SK-N-SH treated with all-trans-retinoic acid at 6 μM for 48 hours (cell line): ENCODE measurements around the gene SH3GLB1.
A peak's percentile ranks its signal among the peaks of the same experiment; 100 is the strongest.
"Not testable (repeated sequence)": the region's sequence is repeated elsewhere in the genome, so short reads cannot be mapped to it uniquely, and the experiment has no call there.

Experiments used
- ATAC-seq: fragments of 200-7000 bp; cut with Tn5 transposase; 3 replicates; pipeline ENCODE4 v1.9.1; 2020; ENCODE audit warnings: mild to moderate bottlenecking, moderate library complexity
- ARNTL ChIP-seq: fragments of 450-650 bp; formaldehyde crosslinking; IDR thresholded peaks from 2 replicates; pipeline ENCODE4 v1.5.0; 2020; ENCODE audit warnings: low read depth, mild to moderate bottlenecking, moderate library complexity, borderline replicate concordance
- CREB5 ChIP-seq: fragments of 250-450 bp; sonication (Bioruptor Pico); IDR thresholded peaks from 2 replicates; pipeline ENCODE4 v1.5.1; 2020; ENCODE audit warnings: low read depth, mild to moderate bottlenecking, moderate library complexity
- CSDC2 ChIP-seq: fragments of 250-450 bp; sonication (Bioruptor Pico); IDR thresholded peaks from 2 replicates; pipeline ENCODE4 v1.5.0; 2020; ENCODE audit warnings: mild to moderate bottlenecking, moderate library complexity
- CSRNP3 ChIP-seq: fragments of 250-450 bp; sonication (Bioruptor Pico); IDR thresholded peaks from 2 replicates; pipeline ENCODE4 v1.5.1; 2021; ENCODE audit warnings: mild to moderate bottlenecking, moderate library complexity
- GLIS3 ChIP-seq: fragments of 250-450 bp; sonication (Bioruptor Pico); IDR thresholded peaks from 2 replicates; pipeline ENCODE4 v1.5.0; 2020; ENCODE audit warnings: mild to moderate bottlenecking, moderate library complexity
- ISL1 ChIP-seq: fragments of 250-450 bp; sonication (Bioruptor Pico); IDR thresholded peaks from 2 replicates; pipeline ENCODE4 v2.1.2; 2022; ENCODE audit warnings: mild to moderate bottlenecking, moderate library complexity
- OSR1 ChIP-seq: fragments of 250-450 bp; sonication (Bioruptor Pico); IDR thresholded peaks from 2 replicates; pipeline ENCODE4 v1.8.0; 2022; ENCODE audit warnings: moderate library complexity, mild to moderate bottlenecking, inconsistent platforms
- POU6F1 ChIP-seq: fragments of 250-450 bp; sonication (Bioruptor Pico); IDR thresholded peaks from 2 replicates; pipeline ENCODE4 v1.8.0; 2021; ENCODE audit warnings: low read depth, mild to moderate bottlenecking, moderate library complexity, borderline replicate concordance
- PPARA ChIP-seq: fragments of 250-450 bp; sonication (Bioruptor Pico); IDR thresholded peaks from 2 replicates; pipeline ENCODE4 v1.5.0; 2020; ENCODE audit warnings: mild to moderate bottlenecking, borderline replicate concordance
- RARB ChIP-seq: fragments of 250-450 bp; sonication (Bioruptor Pico); IDR thresholded peaks from 2 replicates; pipeline ENCODE4 v1.8.0; 2021; ENCODE audit warnings: mild to moderate bottlenecking, moderate library complexity
- SNAI2 ChIP-seq: fragments of 250-450 bp; sonication (Bioruptor Pico); IDR thresholded peaks from 2 replicates; pipeline ENCODE4 v1.5.0; 2020; ENCODE audit warnings: mild to moderate bottlenecking, moderate library complexity
- TCF4 ChIP-seq: fragments of 250-450 bp; sonication (Bioruptor Pico); IDR thresholded peaks from 2 replicates; pipeline ENCODE4 v1.8.0; 2021; ENCODE audit warnings: mild to moderate bottlenecking, moderate library complexity, borderline replicate concordance
- TOX ChIP-seq: fragments of 250-450 bp; sonication (Bioruptor Pico); IDR thresholded peaks from 2 replicates; pipeline ENCODE4 v1.8.0; 2021; ENCODE audit warnings: mild to moderate bottlenecking, moderate library complexity, borderline replicate concordance
- ZC3H10 ChIP-seq: fragments of 250-450 bp; sonication (Bioruptor Pico); IDR thresholded peaks from 2 replicates; pipeline ENCODE4 v1.5.1; 2021; ENCODE audit warnings: mild to moderate bottlenecking, moderate library complexity
- ZFP3 ChIP-seq: fragments of 250-450 bp; sonication (Bioruptor Pico); IDR thresholded peaks from 2 replicates; pipeline ENCODE4 v1.5.0; 2020; ENCODE audit warnings: mild to moderate bottlenecking, moderate library complexity
- ZNF70 ChIP-seq: fragments of 450-650 bp; formaldehyde crosslinking; IDR thresholded peaks from 2 replicates; pipeline ENCODE4 v1.5.0; 2020; ENCODE audit warnings: mild to moderate bottlenecking, moderate library complexity

SH3GLB1 gene

GRCh38 chr1:86704458-86704971 lies at the start of gene SH3GLB1:
SH3GLB1 (plus strand) TSS chr1:86704576; CDS start chr1:86704900, 324 bp downstream.
- ATAC-seq, result peak; percentile 96
- no peak for TF ChIP-seq CSRNP3 (CRISPR knock-in tag)
- TF ChIP-seq PPARA, result no peak
- no peak for TF ChIP-seq ZFP3 (CRISPR knock-in tag)
- no peak for TF ChIP-seq GLIS3 (CRISPR knock-in tag)
- peak; percentile 92 for TF ChIP-seq ZNF70 (CRISPR knock-in tag)
- no peak for TF ChIP-seq ISL1 (CRISPR knock-in tag)

- not testable (repeated sequence) for ATAC-seq
Measured at GRCh38 chr1:86658381-86658780, 46.0 kb upstream of the SH3GLB1 start.

- no peak for ATAC-seq
- TF ChIP-seq ZC3H10 (CRISPR knock-in tag) (no peak), SNAI2 (CRISPR knock-in tag) (no peak), ZNF70 (CRISPR knock-in tag) (no peak)
Measured at GRCh38 chr1:86666368-86666767, 38.0 kb upstream of the SH3GLB1 start.

GRCh38 chr1:86687595-86687994 lies 16.8 kb upstream of the SH3GLB1 start:
- ATAC-seq, result peak; percentile 51; the same call in 1 of the 3 replicates
- TF ChIP-seq ZFP3 (CRISPR knock-in tag) (no peak), CSDC2 (CRISPR knock-in tag) (no peak), SNAI2 (CRISPR knock-in tag) (no peak), ARNTL (no peak), ZNF70 (CRISPR knock-in tag) (no peak), ISL1 (CRISPR knock-in tag) (no peak), OSR1 (CRISPR knock-in tag) (no peak), GLIS3 (CRISPR knock-in tag) (no peak), CSRNP3 (CRISPR knock-in tag) (no peak), RARB (CRISPR knock-in tag) (no peak), CREB5 (no peak), POU6F1 (CRISPR knock-in tag) (no peak), PPARA (no peak), TOX (no peak)

GRCh38 chr1:86692641-86693040 lies 11.7 kb upstream of the SH3GLB1 start:
- no peak for TF ChIP-seq CSRNP3 (CRISPR knock-in tag)
- TF ChIP-seq POU6F1 (CRISPR knock-in tag), result no peak
- TF ChIP-seq CSDC2 (CRISPR knock-in tag), result no peak
- TF ChIP-seq OSR1 (CRISPR knock-in tag), result no peak
- TF ChIP-seq TCF4, result no peak
- no peak for TF ChIP-seq PPARA
- no peak for TF ChIP-seq ARNTL
- TF ChIP-seq, all 23 proteins: peak for 0
- no peak for ATAC-seq
